Colonic mucosa (tissue), 4 donors: ENCODE measurements around the gene KEL. TPM values are rescaled to one million over a fixed set of nuclear protein-coding genes. Genes with fewer than 3 reads are reported as not detected.

Experiments
- DNase-seq: peaks from one replicate; pipeline ENCODE4 v3.0.0-alpha.2; 2020
- H3K27ac ChIP-seq: fragments of 200-600 bp; one replicate; pipeline ENCODE4 v1.8.0; 2021
- H3K27me3 ChIP-seq: fragments of 200-600 bp; one replicate; pipeline ENCODE4 v1.8.0; 2021
- H3K36me3 ChIP-seq: fragments of 200-600 bp; one replicate; pipeline ENCODE4 v1.8.0; 2021
- H3K4me1 ChIP-seq: fragments of 200-600 bp; one replicate; pipeline ENCODE4 v1.8.0; 2021; ENCODE audit warnings: mild to moderate bottlenecking
- H3K4me3 ChIP-seq: fragments of 200-600 bp; one replicate; pipeline ENCODE4 v1.8.0; 2021
- H3K9ac ChIP-seq, 2 donors: one replicate each; pipeline ENCODE4 v1.7.0; 2013; ENCODE audit warnings: control low read depth in 2 of 2, low read depth in 2 of 2, low read length in 2 of 2
- H3K9me3 ChIP-seq: fragments of 200-600 bp; one replicate; pipeline ENCODE4 v1.8.0; 2021
- intact Hi-C: fragments of 100-400 bp; cut with DNase I; formaldehyde crosslinking; loops from one replicate; pipeline ENCODE4 v1.14.1; 2022
- total RNA-seq, 2 donors: library from RNA; stranded (reverse); fragmentation: NEBNext Ultra II Directional in 1 of 2; extraction: Animal tissue kit (Norgen Biotek cat#: 25700) in 1 of 2; gene quantifications; one replicate each; pipeline ENCODE4 v1.2.1, GENCODE V29; 2021
- TF ChIP-seq, protein P1 (sequence below): fragments of 200-600 bp; IDR thresholded peaks from one replicate; pipeline ENCODE4 v1.8.0; 2022; ENCODE audit warnings: antibody characterized with exemption, mild to moderate bottlenecking
- donor health status: healthy.
- donor health status: DM: no; HTN: no; CAD: no.
- donor health status: DM: no; HTN: no; CAD: no.

KEL gene
- total RNA-seq, 2 donors from 2014 or later, result 0.77 TPM; not detected in 1

DNA sequence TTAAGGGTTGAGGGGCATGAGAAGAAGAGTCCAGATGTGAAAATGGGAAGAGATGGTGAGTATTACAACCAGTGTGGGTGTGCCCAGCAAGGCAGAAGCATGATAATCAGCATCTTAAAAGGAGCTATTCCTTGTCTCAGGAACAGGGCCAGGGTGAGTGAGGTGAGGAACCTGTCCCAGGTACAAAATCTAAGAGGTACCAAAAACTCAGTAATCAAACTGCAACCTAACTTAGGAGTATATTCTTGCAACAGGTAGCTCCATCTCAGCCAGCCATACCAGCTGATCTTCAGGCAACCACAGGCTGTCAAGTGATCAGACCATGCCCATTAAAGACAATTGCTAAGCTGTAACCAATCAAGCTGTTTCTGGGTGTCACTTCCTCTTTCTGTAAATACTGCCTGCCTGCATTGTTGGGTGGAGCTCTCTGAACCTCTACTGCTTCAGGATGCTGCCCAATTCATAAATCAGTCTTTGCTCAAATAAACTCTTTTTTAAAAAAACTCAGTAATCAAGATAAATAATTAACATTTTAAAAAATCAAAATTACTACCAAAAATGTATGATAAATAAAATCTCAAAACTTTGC lies 7.4 kb downstream of the KEL start:
- no peak overlapping the region for H3K4me3 ChIP-seq
- no peaks in the 10 kb centered on the region for H3K4me1 ChIP-seq
- H3K27ac ChIP-seq, result no peak overlapping the region
- no peaks in the 10 kb centered on the region for H3K9me3 ChIP-seq
- no peak for DNase-seq
- H3K36me3 ChIP-seq, result no peaks in the 10 kb centered on the region
- TF ChIP-seq, protein P1, sequence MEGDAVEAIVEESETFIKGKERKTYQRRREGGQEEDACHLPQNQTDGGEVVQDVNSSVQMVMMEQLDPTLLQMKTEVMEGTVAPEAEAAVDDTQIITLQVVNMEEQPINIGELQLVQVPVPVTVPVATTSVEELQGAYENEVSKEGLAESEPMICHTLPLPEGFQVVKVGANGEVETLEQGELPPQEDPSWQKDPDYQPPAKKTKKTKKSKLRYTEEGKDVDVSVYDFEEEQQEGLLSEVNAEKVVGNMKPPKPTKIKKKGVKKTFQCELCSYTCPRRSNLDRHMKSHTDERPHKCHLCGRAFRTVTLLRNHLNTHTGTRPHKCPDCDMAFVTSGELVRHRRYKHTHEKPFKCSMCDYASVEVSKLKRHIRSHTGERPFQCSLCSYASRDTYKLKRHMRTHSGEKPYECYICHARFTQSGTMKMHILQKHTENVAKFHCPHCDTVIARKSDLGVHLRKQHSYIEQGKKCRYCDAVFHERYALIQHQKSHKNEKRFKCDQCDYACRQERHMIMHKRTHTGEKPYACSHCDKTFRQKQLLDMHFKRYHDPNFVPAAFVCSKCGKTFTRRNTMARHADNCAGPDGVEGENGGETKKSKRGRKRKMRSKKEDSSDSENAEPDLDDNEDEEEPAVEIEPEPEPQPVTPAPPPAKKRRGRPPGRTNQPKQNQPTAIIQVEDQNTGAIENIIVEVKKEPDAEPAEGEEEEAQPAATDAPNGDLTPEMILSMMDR, result no peak
- intact Hi-C loops, result no loop called here
- H3K27me3 ChIP-seq, result no peaks in the 10 kb centered on the region
- no peak overlapping the region for H3K9ac ChIP-seq

GRCh38 chr7:142950235-142950634 lies 11.9 kb downstream of the KEL start:
- no peaks in the 10 kb centered on the region for H3K27me3 ChIP-seq

GRCh38 chr7:142948603-142949002 lies 13.6 kb downstream of the KEL start:
- no peak overlapping the region for H3K4me3 ChIP-seq
- H3K4me1 ChIP-seq, result no peaks in the 10 kb centered on the region
- no peaks in the 10 kb centered on the region for H3K36me3 ChIP-seq
- no peak overlapping the region for H3K9ac ChIP-seq
- no peak for DNase-seq
- no peaks in the 10 kb centered on the region for H3K9me3 ChIP-seq
- no peak overlapping the region for H3K27ac ChIP-seq
- intact Hi-C loops, result no loop called here
- H3K27me3 ChIP-seq, result no peaks in the 10 kb centered on the region
- TF ChIP-seq, protein P1, result no peak

More at GRCh38 chr7:142950235-142950634, 11.9 kb downstream of the KEL start:
- Histone ChIP-seq H3K9me3 (no peaks in the 10 kb centered on the region), H3K36me3 (no peaks in the 10 kb centered on the region), H3K4me1 (no peaks in the 10 kb centered on the region), H3K27ac (no peak overlapping the region), H3K4me3 (no peak overlapping the region), H3K9ac (no peak overlapping the region)
- TF ChIP-seq, protein P1, result no peak
- no peak for DNase-seq
- intact Hi-C loops, result no loop called here

- no peak for DNase-seq
- H3K27ac ChIP-seq, result no peak overlapping the region
- H3K4me1 ChIP-seq, result no peaks in the 10 kb centered on the region
- no peak overlapping the region for H3K9ac ChIP-seq
- no peaks in the 10 kb centered on the region for H3K27me3 ChIP-seq
- H3K9me3 ChIP-seq, result no peaks in the 10 kb centered on the region
- TF ChIP-seq, protein P1, result no peak
- no peaks in the 10 kb centered on the region for H3K36me3 ChIP-seq
- no peak overlapping the region for H3K4me3 ChIP-seq
- intact Hi-C loops, result no loop called here
Measured at GRCh38 chr7:142945001-142945400, 17.2 kb downstream of the KEL start.

GRCh38 chr7:142943706-142944268 lies 18.4 kb downstream of the KEL start:
- Histone ChIP-seq H3K9ac (no peak overlapping the region), H3K4me1 (no peaks in the 10 kb centered on the region), H3K27ac (no peak overlapping the region), H3K9me3 (no peaks in the 10 kb centered on the region), H3K27me3 (no peaks in the 10 kb centered on the region), H3K4me3 (no peak overlapping the region), H3K36me3 (no peaks in the 10 kb centered on the region)
- DNase-seq, result no peak
- TF ChIP-seq, protein P1, result no peak
- intact Hi-C loops, result no loop called here
